Spinal cord (tissue), 10 donors: ENCODE results near the gene OR8G5. TPM values are rescaled to one million over a fixed set of nuclear protein-coding genes. Genes with fewer than 3 reads are reported as not detected.

Experiments
- DNase-seq, 6 donors: peaks; one replicate each; pipeline versions ENCODE4 v3.0.0 to v3.0.0-alpha.2; 2013 to 2015; ENCODE audit warnings: low spot score in 6 of 6, low read depth in 4 of 6
- H3K27ac ChIP-seq: one replicate; pipeline ENCODE4 v1.5.1; 2013; ENCODE audit warnings: low read depth, low read length, control low read depth
- H3K27me3 ChIP-seq: one replicate; pipeline ENCODE4 v1.6.1; 2013; ENCODE audit warnings: low read length; ENCODE audit not compliant: control insufficient read depth, insufficient read depth
- H3K36me3 ChIP-seq: one replicate; pipeline ENCODE4 v1.6.1; 2013; ENCODE audit warnings: low read length; ENCODE audit not compliant: control insufficient read depth, insufficient read depth
- H3K4me1 ChIP-seq: one replicate; pipeline ENCODE4 v1.6.1; 2013; ENCODE audit warnings: low read length; ENCODE audit not compliant: control insufficient read depth, insufficient read depth
- H3K4me3 ChIP-seq: one replicate; pipeline ENCODE4 v1.5.1; 2013; ENCODE audit warnings: low read depth, low read length, control low read depth
- H3K9me3 ChIP-seq: one replicate; pipeline ENCODE4 v1.6.1; 2013; ENCODE audit warnings: low read length; ENCODE audit not compliant: control insufficient read depth, insufficient read depth
- WGBS: methylation state at CpG from one replicate; pipeline ENCODE4 v1.1.5; 2013; ENCODE audit warnings: missing lambda C conversion rate; ENCODE audit not compliant: insufficient coverage; 5-methylcytosine and 5-hydroxymethylcytosine counted together
- polyA plus RNA-seq, 2 donors: library from polyadenylated mRNA; unstranded; fragments of 120-200 nt; gene quantifications; one replicate each; pipeline ENCODE4 v1.2.1, GENCODE V29; 2013; ENCODE audit not compliant: insufficient read length in 2 of 2
- total RNA-seq, 2 donors: library from RNA; depleted of rRNA in 1 of 2; stranded (reverse); fragments of 120-200 nt in 1 of 2; fragments of >200 nt in 1 of 2; gene quantifications; one replicate each; pipeline versions ENCODE4 v1.2.3 to v1.2.4, GENCODE V29; 2013 to 2014
- donor health status: healthy.

Gene OR8G5
- total and polyA plus RNA-seq, 4 donors, result not detected

DNA sequence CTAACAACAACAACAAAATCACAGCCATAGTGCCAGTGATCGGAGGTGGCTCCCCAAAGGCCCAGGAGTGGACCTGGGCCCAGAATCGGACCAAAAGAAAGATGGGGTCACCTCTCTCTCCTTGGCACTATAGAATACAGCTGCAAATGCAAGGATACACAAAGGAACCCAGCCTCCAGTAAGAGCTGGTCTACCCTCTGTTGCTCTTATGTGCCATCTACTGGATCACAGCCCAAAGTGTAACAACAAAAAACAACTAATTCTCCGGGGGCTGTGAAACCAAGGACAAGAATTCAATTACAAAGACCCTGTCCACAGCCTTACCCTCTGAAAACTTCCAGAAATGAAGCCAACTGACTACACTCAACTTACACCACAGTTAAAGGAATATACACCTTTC is 21.6 kb downstream of the OR8G5 start:
- Histone ChIP-seq H3K4me1 (no peaks in the 10 kb centered on the region), H3K36me3 (no peaks in the 10 kb centered on the region), H3K9me3 (no peaks in the 10 kb centered on the region), H3K4me3 (no peak overlapping the region), H3K27me3 (no peaks in the 10 kb centered on the region), H3K27ac (no peak overlapping the region)
- WGBS, result 80% methylated on average over 3 of the region's 3 CpGs
- no peak for DNase-seq

DNA sequence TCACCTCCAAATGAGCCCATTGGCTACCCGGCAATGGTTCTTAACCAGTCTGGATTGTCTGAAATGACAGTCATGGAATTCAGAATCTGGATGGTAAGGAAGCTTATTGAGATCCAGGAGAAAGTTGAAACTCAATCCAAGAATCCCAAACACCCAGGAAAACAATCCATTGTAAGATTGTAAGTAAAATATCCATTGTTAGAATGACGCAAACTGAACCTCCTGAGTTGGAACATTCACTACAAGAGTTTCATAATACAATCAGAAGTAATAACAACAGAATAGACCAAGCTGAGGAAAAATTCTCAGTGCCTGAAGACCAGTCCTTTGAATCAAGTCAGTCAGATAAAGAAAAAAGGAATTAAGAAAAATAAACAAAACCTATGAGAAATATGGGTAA is 22.1 kb downstream of the OR8G5 start:
- Histone ChIP-seq H3K27me3 (no peaks in the 10 kb centered on the region), H3K9me3 (no peaks in the 10 kb centered on the region), H3K36me3 (no peaks in the 10 kb centered on the region), H3K4me3 (no peak overlapping the region), H3K27ac (no peak overlapping the region), H3K4me1 (no peaks in the 10 kb centered on the region)
- WGBS, result no CpG with 5 or more reads among the region's 2 CpGs
- DNase-seq, result no peak

DNA sequence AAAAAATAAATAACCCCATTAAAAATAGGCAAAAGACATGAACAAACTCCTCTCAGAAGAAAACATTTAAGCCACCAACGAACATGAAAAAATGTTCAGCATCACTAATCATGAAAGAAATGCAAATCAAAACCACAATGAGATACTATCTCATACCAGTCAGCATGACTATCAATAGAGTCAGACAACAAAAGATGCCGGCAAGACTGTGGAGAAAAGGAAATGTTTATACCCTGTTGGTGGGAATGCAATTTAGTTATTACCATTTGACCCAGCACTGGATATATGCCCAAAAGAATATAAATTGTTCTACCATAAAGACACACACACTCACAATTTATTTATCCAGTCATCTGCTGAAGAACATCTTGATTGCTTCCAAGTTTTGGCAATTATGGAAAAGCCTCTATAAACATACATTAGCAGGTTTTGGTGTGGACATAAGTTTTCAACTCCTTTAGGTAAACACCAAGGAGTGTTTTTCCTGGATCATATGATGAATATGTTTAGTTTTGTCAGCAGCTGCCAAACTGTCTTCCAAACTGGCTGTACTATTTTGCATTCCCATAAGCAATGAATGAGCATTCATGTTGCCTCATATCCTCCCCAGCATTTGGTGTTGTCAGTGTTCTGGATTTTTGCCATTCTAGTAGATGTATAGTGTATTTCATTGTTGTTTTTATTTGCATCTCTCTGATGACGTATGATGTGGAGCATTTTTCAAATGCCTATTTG is 29.6 kb downstream of the OR8G5 start:
- no CpG with 5 or more reads among the region's 3 CpGs for WGBS
- H3K27ac ChIP-seq, result no peak overlapping the region
- H3K4me3 ChIP-seq, result no peak overlapping the region
- no peaks in the 10 kb centered on the region for H3K36me3 ChIP-seq
- no peaks in the 10 kb centered on the region for H3K4me1 ChIP-seq
- peaks cover 1% of the 10 kb centered on the region for H3K9me3 ChIP-seq
- no peaks in the 10 kb centered on the region for H3K27me3 ChIP-seq
- peak in 1 of 6 donors; percentile 79 for DNase-seq

DNA sequence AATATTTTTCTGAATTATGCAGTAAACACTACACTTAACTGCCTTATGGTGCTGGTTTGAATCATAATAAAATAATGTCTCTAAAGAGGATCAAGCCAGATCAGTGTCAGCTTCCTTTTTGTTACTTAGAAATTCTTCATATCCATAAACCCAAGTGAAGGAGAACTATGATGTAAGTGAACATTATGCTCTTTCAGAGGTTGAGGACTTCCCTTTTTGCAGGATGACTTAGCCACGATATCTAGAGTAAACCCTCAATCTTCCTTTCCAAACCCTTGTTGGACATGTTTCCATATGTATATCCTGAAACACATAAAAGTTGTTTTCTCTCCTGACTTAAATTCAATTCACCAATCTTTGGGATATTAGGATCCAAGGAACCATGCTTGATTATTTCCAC is 38.5 kb downstream of the OR8G5 start:
- H3K4me1 ChIP-seq, result no peaks in the 10 kb centered on the region
- DNase-seq, result no peak
- no CpG with 5 or more reads among the region's 1 CpG for WGBS
- no peaks in the 10 kb centered on the region for H3K27me3 ChIP-seq
- H3K36me3 ChIP-seq, result no peaks in the 10 kb centered on the region
- H3K9me3 ChIP-seq, result peaks cover 2% of the 10 kb centered on the region
- H3K4me3 ChIP-seq, result no peak overlapping the region
- no peak overlapping the region for H3K27ac ChIP-seq

DNA sequence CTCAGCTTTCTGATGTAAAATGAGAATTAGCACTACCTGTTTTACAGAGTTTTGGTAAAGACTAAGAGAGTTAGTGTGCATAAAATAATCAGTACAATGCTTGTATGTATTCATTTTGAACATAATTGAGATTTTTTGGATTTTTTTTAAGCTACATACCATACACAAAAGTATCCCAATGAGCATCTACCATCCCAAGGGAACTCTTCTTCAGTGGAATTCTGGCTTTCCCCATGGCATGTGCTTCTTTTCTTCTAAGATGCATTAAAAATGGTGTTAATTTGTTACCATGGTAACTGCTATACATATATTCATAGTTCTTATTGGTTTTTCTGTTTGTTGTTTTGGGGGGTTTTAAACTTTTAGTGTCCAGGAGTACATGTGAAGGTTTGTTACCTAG is 39.8 kb downstream of the OR8G5 start:
- no peaks in the 10 kb centered on the region for H3K4me1 ChIP-seq
- DNase-seq, result no peak

DNA sequence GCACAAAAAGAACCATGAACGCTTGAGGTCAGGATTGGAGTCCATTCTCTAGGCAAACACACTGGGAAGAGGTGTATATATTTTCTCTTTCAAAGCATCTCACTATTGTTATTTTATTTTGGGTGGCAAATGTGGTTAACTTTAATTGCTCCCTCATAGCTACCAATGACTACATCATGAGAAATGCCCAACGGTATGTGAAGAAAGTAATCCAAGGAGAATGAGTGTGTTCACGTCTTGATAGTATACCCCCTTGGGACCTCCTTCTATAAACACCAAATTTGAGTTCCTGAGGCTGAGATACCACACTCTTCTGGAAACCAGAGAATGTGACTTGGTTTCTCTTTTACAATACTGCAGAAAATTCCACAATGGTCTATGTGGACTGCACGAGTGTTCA is 41.7 kb downstream of the OR8G5 start:
- H3K4me3 ChIP-seq, result no peak overlapping the region
- WGBS, result 83% methylated on average over 1 of the region's 4 CpGs
- no peaks in the 10 kb centered on the region for H3K4me1 ChIP-seq
- DNase-seq, result no peak
- no peaks in the 10 kb centered on the region for H3K9me3 ChIP-seq
- H3K27ac ChIP-seq, result no peak overlapping the region
- H3K27me3 ChIP-seq, result no peaks in the 10 kb centered on the region
- H3K36me3 ChIP-seq, result no peaks in the 10 kb centered on the region

More for the DNA sequence above, 39.8 kb downstream of the OR8G5 start:
- Histone ChIP-seq H3K4me3 (no peak overlapping the region), H3K27ac (no peak overlapping the region), H3K9me3 (no peaks in the 10 kb centered on the region), H3K36me3 (no peaks in the 10 kb centered on the region), H3K27me3 (no peaks in the 10 kb centered on the region)

DNA sequence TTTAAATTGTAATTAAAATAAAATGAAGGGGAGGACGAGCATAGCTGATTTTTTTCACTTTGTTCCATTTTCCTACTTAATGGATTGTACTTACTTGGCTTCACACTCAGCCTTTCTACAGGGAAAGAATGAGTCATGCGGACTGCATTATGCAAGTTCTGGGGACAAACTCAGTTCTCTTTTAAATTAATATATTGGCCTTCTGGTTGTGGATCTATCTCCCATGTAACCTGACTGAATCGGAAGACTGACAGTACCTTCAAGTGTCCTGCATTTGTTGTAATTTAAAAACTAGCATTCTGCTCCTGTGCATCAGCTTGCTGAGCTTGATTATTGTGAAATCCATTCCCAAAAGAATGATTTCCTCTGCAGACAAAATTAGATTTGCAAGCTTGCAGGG is 45.4 kb downstream of the OR8G5 start:
- no peaks in the 10 kb centered on the region for H3K9me3 ChIP-seq
- H3K36me3 ChIP-seq, result no peaks in the 10 kb centered on the region
- no peaks in the 10 kb centered on the region for H3K27me3 ChIP-seq
- WGBS, result no CpG with 5 or more reads among the region's 3 CpGs
- no peak overlapping the region for H3K4me3 ChIP-seq
- H3K4me1 ChIP-seq, result no peaks in the 10 kb centered on the region
- peak in 3 of 6 donors; percentile 0 to 76 (median 3) for DNase-seq
- H3K27ac ChIP-seq, result no peak overlapping the region

DNA sequence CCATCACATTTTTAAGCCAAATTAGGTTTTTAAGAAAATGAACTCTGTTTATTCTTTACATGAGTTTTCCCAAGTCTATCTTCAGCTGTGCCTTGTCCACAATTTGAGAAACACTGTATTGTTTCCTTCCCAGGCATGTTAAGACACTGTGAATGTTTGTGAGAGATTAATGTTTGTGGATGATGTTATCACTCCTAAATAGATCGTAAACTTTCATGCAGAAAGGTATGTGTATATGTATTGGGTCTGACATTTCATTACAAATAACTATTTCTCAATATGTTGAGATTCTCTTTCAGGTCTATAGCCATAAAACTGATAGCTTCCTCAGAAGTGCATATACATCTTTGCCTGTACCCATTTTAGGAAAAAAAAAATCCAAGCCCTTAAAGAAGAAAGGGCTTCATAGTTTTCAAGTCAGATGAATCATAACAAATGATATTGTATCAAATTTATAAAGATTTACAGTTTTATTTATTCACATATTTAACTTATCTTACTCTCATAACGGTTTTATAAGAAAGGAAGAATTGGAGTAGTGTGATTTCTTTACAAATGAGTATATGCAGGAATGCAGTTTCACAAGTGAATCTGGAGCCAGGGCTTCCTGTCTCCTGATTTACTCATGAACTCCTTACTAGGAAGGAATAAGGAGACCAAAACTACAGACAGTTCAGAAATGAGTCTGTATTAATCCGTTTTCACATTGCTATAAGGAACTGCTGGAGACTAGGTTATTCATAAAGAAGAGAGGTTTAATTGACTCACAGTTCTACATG is 46.4 kb downstream of the OR8G5 start:
- Histone ChIP-seq H3K27me3 (no peaks in the 10 kb centered on the region), H3K27ac (no peak overlapping the region), H3K4me3 (no peak overlapping the region), H3K4me1 (no peaks in the 10 kb centered on the region), H3K9me3 (no peaks in the 10 kb centered on the region), H3K36me3 (no peaks in the 10 kb centered on the region)
- no CpG with 5 or more reads among the region's 3 CpGs for WGBS
- DNase-seq, result peak in 1 of 6 donors; percentile 5

DNA sequence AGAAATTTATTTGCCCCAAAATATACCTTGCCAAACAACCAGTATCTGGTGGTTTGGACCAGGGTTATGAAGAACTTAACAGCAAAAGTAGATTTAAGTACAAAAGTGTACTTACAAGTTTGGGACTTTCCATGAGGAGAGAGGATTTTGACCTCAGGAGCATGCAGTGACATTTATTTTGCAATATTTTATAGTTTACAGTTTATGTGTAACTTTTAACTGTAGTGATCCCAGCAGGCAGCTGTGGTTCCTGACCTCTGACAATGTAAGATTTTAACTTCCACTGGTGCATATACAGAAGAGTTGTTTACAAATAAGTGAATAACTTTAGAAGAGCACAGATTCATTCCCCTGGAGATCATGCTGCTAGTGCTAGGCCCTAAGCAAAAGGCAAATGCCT is 50.9 kb downstream of the OR8G5 start:
- no peaks in the 10 kb centered on the region for H3K9me3 ChIP-seq
- no peaks in the 10 kb centered on the region for H3K36me3 ChIP-seq
- no peak for DNase-seq
- no peak overlapping the region for H3K27ac ChIP-seq
- H3K27me3 ChIP-seq, result no peaks in the 10 kb centered on the region
- no peaks in the 10 kb centered on the region for H3K4me1 ChIP-seq
- no peak overlapping the region for H3K4me3 ChIP-seq

DNA sequence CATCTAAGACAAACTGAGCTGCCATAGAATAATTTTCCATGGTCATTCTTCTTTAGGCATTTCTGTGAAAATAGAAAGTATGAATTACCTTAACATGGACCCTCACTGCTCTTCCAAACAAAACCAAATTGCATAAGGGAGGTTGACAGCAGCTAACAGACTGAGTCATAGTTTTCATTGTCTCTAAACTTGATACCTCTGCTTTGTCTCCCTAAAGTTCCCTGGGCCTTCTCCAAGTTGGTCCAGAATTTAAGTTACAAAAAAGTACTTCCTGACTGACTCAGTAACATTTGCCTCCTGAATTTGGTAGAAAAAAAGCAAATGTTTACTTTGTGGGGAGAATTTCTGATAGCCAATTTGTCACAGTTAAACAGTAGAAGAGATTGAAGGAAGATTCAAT is 54.5 kb downstream of the OR8G5 start:
- Histone ChIP-seq H3K36me3 (no peaks in the 10 kb centered on the region), H3K27ac (no peak overlapping the region), H3K4me3 (no peak overlapping the region), H3K4me1 (no peaks in the 10 kb centered on the region), H3K27me3 (no peaks in the 10 kb centered on the region), H3K9me3 (no peaks in the 10 kb centered on the region)
- no peak for DNase-seq
